Measurements from ENCODE around the gene VAV2. TPM values are rescaled to one million over a fixed set of nuclear protein-coding genes. Genes with fewer than 3 reads are reported as not detected.

The VAV2 gene
- total and polyA plus RNA-seq, 9 of the 15 experiments (the other 6 are each of a cell fraction or from before 2014, with no cell fraction given), result 0.01 to 2.7 (median 1.0) TPM; not detected in 1

DNA sequence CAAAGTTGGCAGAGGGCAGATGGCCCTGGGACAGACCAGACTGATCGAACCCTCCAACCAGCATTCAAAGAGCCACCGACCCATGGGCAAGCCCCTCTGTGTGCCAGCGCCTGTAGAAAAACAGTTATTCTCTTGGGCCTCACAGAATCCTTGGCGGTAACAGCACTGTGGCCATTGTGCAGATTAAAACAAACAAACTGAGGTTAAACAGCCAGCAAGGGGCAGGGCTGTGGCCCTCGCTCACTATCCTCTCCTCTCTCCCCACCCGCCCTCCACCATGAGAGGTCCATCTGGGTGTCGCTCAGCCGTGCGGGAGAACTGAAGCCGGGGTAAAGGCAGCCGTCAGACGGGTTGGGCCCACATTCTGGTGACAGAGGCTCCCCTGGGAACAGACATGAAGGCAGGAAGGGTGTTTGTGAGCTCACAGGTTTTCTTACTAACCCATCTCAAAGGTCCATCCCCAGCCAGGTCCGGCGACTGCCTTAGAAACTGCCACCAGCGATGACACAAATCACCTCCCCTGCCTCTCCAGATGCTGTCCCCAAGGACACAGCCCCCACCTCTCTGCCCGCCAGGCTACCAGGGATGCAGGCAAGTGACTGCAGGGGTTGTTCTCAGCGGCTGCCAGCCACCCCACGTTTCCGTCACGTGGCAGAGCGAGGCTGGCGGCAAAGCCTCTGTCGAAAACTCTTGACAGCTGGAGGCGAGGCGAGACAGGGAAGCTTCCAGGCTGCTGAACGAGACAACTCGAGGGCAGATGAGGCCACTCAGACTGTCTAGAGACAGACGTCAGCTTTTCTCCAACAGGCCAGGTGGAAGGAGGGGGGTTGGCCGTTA is 178.2 kb downstream of the VAV2 start:
- Histone ChIP-seq H3K9me1 (ENCODE audit: control insufficient read depth, insufficient read depth, low read length) (no peaks in the 10 kb centered on the region), H3K27ac (ENCODE audit: extremely low read depth, low read depth, low read length) (no peak overlapping the region), H3K4me2 (ENCODE audit: insufficient read depth, low read length) (no peak overlapping the region), H2AFZ (ENCODE audit: low read depth, low read length) (no peak overlapping the region), H3K79me2 (ENCODE audit: control insufficient read depth, insufficient read depth, low read length) (no peaks in the 10 kb centered on the region), H4K20me1 (replicated peaks; ENCODE audit: control insufficient read depth, insufficient read depth, low read length) (peaks cover 32% of the 10 kb centered on the region), H3K4me1 (replicated peaks in 1 of 2; ENCODE audit: control insufficient read depth in 2 of 2, insufficient read depth in 2 of 2, low read length in 2 of 2) (no peaks in the 10 kb centered on the region), H3K9me3 (replicated peaks; ENCODE audit: control insufficient read depth, insufficient read depth, low read depth, low read length) (no peaks in the 10 kb centered on the region), H3K9ac (ENCODE audit: insufficient read depth in 1 of 2, low read depth in 2 of 2, low read length in 2 of 2) (no peak overlapping the region), H3K4me3 (no peak overlapping the region), H3K36me3 (ENCODE audit: control insufficient read depth, insufficient read depth, low read length) (no peaks in the 10 kb centered on the region), H3K27me3 (ENCODE audit: control insufficient read depth in 2 of 2, insufficient read depth in 2 of 2, low read length in 2 of 2) (peaks cover 34 to 78% of the 10 kb centered on the region in 2 experiments; a peak in 4 of 5 replicates)
- in situ Hi-C loops (cut with MboI), result no loop called here
- ChIA-PET POLR2A (interaction anchor here (1.1 kb wide), 1 partner anchor 10 kb away, joined by 3 read pairs; no protein-coding TSS in a partner anchor), CTCF (ENCODE audit: low intra/inter-chr PET ratio) (no interaction called here)
- WGBS (ENCODE audit: insufficient coverage, low coverage, missing lambda C conversion rate), result 3% methylated on average over 27 of the region's 29 CpGs
- BruUV-seq (replicated peaks), result no TSS peak
- FAIRE-seq (no peak), DNase-seq (ENCODE audit: extremely low read depth in 1 of 4, low spot score in 3 of 4) (no peak), ATAC-seq (peak; percentile 59; the same call in 2 of the 3 replicates)
- intact Hi-C loops (cut with micrococcal nuclease), result no loop called here
- TF ChIP-seq CBX2 (IDR thresholded peaks at IDR 0.05; ENCODE audit: insufficient read depth, low read length, poor library complexity, severe bottlenecking) (no peak), MLLT1 (IDR thresholded peaks at IDR 0.05) (no peak), E2F6 (IDR thresholded peaks at IDR 0.05; ENCODE audit: borderline replicate concordance in 1 of 2, extremely low read depth in 1 of 2, insufficient read depth in 1 of 2, insufficient read length in 1 of 2, low read depth in 1 of 2, low read length in 1 of 2, poor library complexity in 1 of 2, severe bottlenecking in 1 of 2) (peak in 1 of 2 experiments; percentile 56)
- TF ChIP-seq, protein P1, sequence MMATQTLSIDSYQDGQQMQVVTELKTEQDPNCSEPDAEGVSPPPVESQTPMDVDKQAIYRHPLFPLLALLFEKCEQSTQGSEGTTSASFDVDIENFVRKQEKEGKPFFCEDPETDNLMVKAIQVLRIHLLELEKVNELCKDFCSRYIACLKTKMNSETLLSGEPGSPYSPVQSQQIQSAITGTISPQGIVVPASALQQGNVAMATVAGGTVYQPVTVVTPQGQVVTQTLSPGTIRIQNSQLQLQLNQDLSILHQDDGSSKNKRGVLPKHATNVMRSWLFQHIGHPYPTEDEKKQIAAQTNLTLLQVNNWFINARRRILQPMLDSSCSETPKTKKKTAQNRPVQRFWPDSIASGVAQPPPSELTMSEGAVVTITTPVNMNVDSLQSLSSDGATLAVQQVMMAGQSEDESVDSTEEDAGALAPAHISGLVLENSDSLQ (IDR thresholded peaks at IDR 0.05), result 0 out of 2 replicates have a peak, but pooled peaks have one; percentile 8

Data from K562 (cell line).